HepG2 (cell line): Measurements from ENCODE around the gene PPFIA4.
"Not testable (repeated sequence)": the region's sequence is repeated elsewhere in the genome, so short reads cannot be mapped to it uniquely, and the experiment has no call there.

Source experiments
- EZH2 ChIP-seq: conservative IDR thresholded peaks from 2 replicates; pipeline ENCODE4 v1.6.1; 2012; ENCODE audit warnings: mild to moderate bottlenecking, low read depth, low read length, moderate library complexity
- MXD1 ChIP-seq: sonication (generic); formaldehyde crosslinking; IDR thresholded peaks from 2 replicates; pipeline ENCODE4 v1.4.0; 2020; ENCODE audit warnings: mild to moderate bottlenecking, missing genetic modification reagents
- SNAPC2 ChIP-seq: sonication (generic); formaldehyde crosslinking; IDR thresholded peaks from 2 replicates; pipeline ENCODE4 v1.8.1; 2022; ENCODE audit warnings: mild to moderate bottlenecking, missing genetic modification reagents
- ZNF143 ChIP-seq: sonication (generic); formaldehyde crosslinking; IDR thresholded peaks from 2 replicates; pipeline ENCODE4 v1.4.0; 2020; ENCODE audit warnings: missing genetic modification reagents
- ZNF24 ChIP-seq: fragments of 450-650 bp; IDR thresholded peaks from 2 replicates; pipeline ENCODE4 v1.6.1; 2017; ENCODE audit warnings: antibody characterized with exemption, mild to moderate bottlenecking

- not testable (repeated sequence) for TF ChIP-seq EZH2; ZNF24; ZNF143 (CRISPR knock-in tag); MXD1 (CRISPR knock-in tag); SNAPC2 (CRISPR knock-in tag)
Observed at GRCh38 chr1:203022855-203023254, 3.4 kb upstream of the PPFIA4 start.
